IMR-90 (cell line): ENCODE measurements around the gene ZNF341.

ENCODE experiments used
- CTCF ChIP-seq: conservative IDR thresholded peaks from 2 replicates; pipeline ENCODE4 v1.5.1; 2012; ENCODE audit warnings: mild to moderate bottlenecking, low read depth, low read length, improper control_type of control experiment
- MAZ ChIP-seq: IDR thresholded peaks from 2 replicates; pipeline ENCODE4 v1.6.1; 2012; ENCODE audit warnings: low read depth, mild to moderate bottlenecking, low read length, improper control_type of control experiment, moderate library complexity, borderline replicate concordance
- RAD21 ChIP-seq: IDR thresholded peaks from 2 replicates; pipeline ENCODE4 v1.6.1; 2012; ENCODE audit warnings: low read length, improper control_type of control experiment

- TF ChIP-seq CTCF (no peak), MAZ (no peak), RAD21 (no peak)
These were observed 44.8 kb upstream of the ZNF341 start for GRCh38 chr20:33686984-33687366.
